HG02840 (cell line): ENCODE data around the gene RXFP1.

Source experiments
- ATAC-seq: cut with Tn5 transposase; IDR thresholded peaks from one replicate; pipeline ENCODE4 v1.9.1; 2021; ENCODE audit warnings: mild to moderate bottlenecking, moderate library complexity, moderate number of reproducible peaks; ENCODE audit not compliant: unreplicated experiment, low FRiP score

Gene RXFP1

GRCh38 chr4:158521484-158522088 is at the start of gene RXFP1:
RXFP1 (plus strand) TSS chr4:158521882; CDS start chr4:158521977, 95 bp downstream.
- ATAC-seq = no peak

GRCh38 chr4:158481811-158482210 is 39.9 kb upstream of the RXFP1 start:
- ATAC-seq = no peak

GRCh38 chr4:158484173-158484885 is 37.4 kb upstream of the RXFP1 start:
- no peak for ATAC-seq

- ATAC-seq = no peak
Measured at GRCh38 chr4:158490629-158491028, 31.1 kb upstream of the RXFP1 start.

- no peak for ATAC-seq
Measured at GRCh38 chr4:158492391-158492790, 29.3 kb upstream of the RXFP1 start.

GRCh38 chr4:158496030-158496741 is 25.5 kb upstream of the RXFP1 start:
- ATAC-seq = no peak

GRCh38 chr4:158500054-158500453 is 21.6 kb upstream of the RXFP1 start:
- ATAC-seq = no peak

GRCh38 chr4:158513256-158513655 is 8.4 kb upstream of the RXFP1 start:
- no peak for ATAC-seq

- ATAC-seq = no peak
Measured at GRCh38 chr4:158519226-158519625, 2.5 kb upstream of the RXFP1 start.

- no peak for ATAC-seq
Measured at GRCh38 chr4:158523990-158524535, 2.4 kb downstream of the RXFP1 start.

GRCh38 chr4:158527516-158527915 is 5.8 kb downstream of the RXFP1 start:
- ATAC-seq = no peak

GRCh38 chr4:158529505-158529904 is 7.8 kb downstream of the RXFP1 start:
- no peak for ATAC-seq

- no peak for ATAC-seq
Measured at GRCh38 chr4:158530381-158530780, 8.7 kb downstream of the RXFP1 start.

- no peak for ATAC-seq
Measured at GRCh38 chr4:158530898-158531297, 9.2 kb downstream of the RXFP1 start.

- no peak for ATAC-seq
Measured at GRCh38 chr4:158532556-158533231, 11.0 kb downstream of the RXFP1 start.

GRCh38 chr4:158534727-158535126 is 13.0 kb downstream of the RXFP1 start:
- no peak for ATAC-seq

GRCh38 chr4:158535130-158535614 is 13.5 kb downstream of the RXFP1 start:
- ATAC-seq = no peak

- ATAC-seq = no peak
Measured at GRCh38 chr4:158536833-158537232, 15.2 kb downstream of the RXFP1 start.

GRCh38 chr4:158538176-158538575 is 16.5 kb downstream of the RXFP1 start:
- ATAC-seq = no peak

- no peak for ATAC-seq
Measured at GRCh38 chr4:158538911-158539310, 17.2 kb downstream of the RXFP1 start.
